H9 (cell line): Measurements from ENCODE around the gene CHD1. TPM values are rescaled to one million over a fixed set of nuclear protein-coding genes. Genes with fewer than 3 reads are reported as not detected.

Experiments used
- DNase-seq: peaks from one replicate; pipeline ENCODE4 v3.0.0-alpha.2; 2017
- H2AFZ ChIP-seq: one replicate; pipeline ENCODE4 v1.6.1; 2013; ENCODE audit warnings: mild to moderate bottlenecking, low read length, control low read depth, moderate library complexity
- H2AK5ac ChIP-seq: 2 replicates; pipeline ENCODE4 v1.6.1; 2013; ENCODE audit warnings: low read length, control low read depth, mixed read lengths; ENCODE audit not compliant: insufficient read length
- H2BK120ac ChIP-seq: one replicate; pipeline ENCODE4 v1.6.1; 2013; ENCODE audit warnings: low read depth, mild to moderate bottlenecking, low read length, control low read depth, inconsistent platforms; ENCODE audit not compliant: poor library complexity, severe bottlenecking
- H2BK12ac ChIP-seq: 2 replicates; pipeline ENCODE4 v1.6.1; 2013; ENCODE audit warnings: low read length, control low read depth, mixed read lengths, low read depth; ENCODE audit not compliant: insufficient read length
- H2BK15ac ChIP-seq: 2 replicates; pipeline ENCODE4 v1.6.1; 2013; ENCODE audit warnings: low read depth, low read length, control low read depth
- H2BK20ac ChIP-seq: one replicate; pipeline ENCODE4 v1.6.1; 2013; ENCODE audit warnings: low read depth, mild to moderate bottlenecking, low read length, control low read depth, inconsistent platforms; ENCODE audit not compliant: poor library complexity, severe bottlenecking
- H2BK5ac ChIP-seq: 2 replicates; pipeline ENCODE4 v1.6.1; 2013; ENCODE audit warnings: low read length, control low read depth, mixed read lengths; ENCODE audit not compliant: insufficient read length
- H3K14ac ChIP-seq: 2 replicates; pipeline ENCODE4 v1.6.1; 2013; ENCODE audit warnings: low read length, control low read depth; ENCODE audit not compliant: insufficient read depth
- H3K18ac ChIP-seq: 2 replicates; pipeline ENCODE4 v1.6.1; 2013; ENCODE audit warnings: low read depth, mild to moderate bottlenecking, mixed read lengths, low read length, control low read depth; ENCODE audit not compliant: insufficient read length
- H3K23ac ChIP-seq: 2 replicates; pipeline ENCODE4 v1.6.1; 2013; ENCODE audit warnings: low read length, control low read depth, mixed read lengths, low read depth; ENCODE audit not compliant: insufficient read length
- H3K23me2 ChIP-seq: 2 replicates; pipeline ENCODE4 v1.6.1; 2013; ENCODE audit warnings: low read depth, mild to moderate bottlenecking, mixed read lengths, low read length, control low read depth; ENCODE audit not compliant: insufficient read length, poor library complexity, severe bottlenecking
- H3K27ac ChIP-seq: 2 replicates; pipeline ENCODE4 v1.5.1; 2013; ENCODE audit warnings: low read length, control low read depth, mixed read lengths, low read depth; ENCODE audit not compliant: insufficient read length
- H3K27me3 ChIP-seq: 2 replicates; pipeline ENCODE4 v1.6.1; 2013; ENCODE audit warnings: low read length, control low read depth, inconsistent platforms; ENCODE audit not compliant: insufficient read depth
- H3K4ac ChIP-seq: 2 replicates; pipeline ENCODE4 v1.6.1; 2013; ENCODE audit warnings: low read depth, mild to moderate bottlenecking, control low read depth, inconsistent platforms, low read length, moderate library complexity
- H3K4me1 ChIP-seq: 2 replicates; pipeline ENCODE4 v1.6.1; 2013; ENCODE audit warnings: low read length, control low read depth, inconsistent platforms; ENCODE audit not compliant: insufficient read depth
- H3K4me2 ChIP-seq: 2 replicates; pipeline ENCODE4 v1.6.1; 2013; ENCODE audit warnings: low read length, control low read depth, mixed read lengths; ENCODE audit not compliant: insufficient read length, insufficient read depth
- H3K56ac ChIP-seq: 2 replicates; pipeline ENCODE4 v1.6.1; 2013; ENCODE audit warnings: low read depth, mild to moderate bottlenecking, mixed read lengths, low read length, control low read depth; ENCODE audit not compliant: insufficient read length
- H3K79me1 ChIP-seq: 2 replicates; pipeline ENCODE4 v1.6.1; 2013; ENCODE audit warnings: low read depth, mild to moderate bottlenecking, moderate library complexity, low read length, control low read depth, inconsistent platforms; ENCODE audit not compliant: insufficient read depth, poor library complexity, severe bottlenecking
- H3K79me2 ChIP-seq: 2 replicates; pipeline ENCODE4 v1.6.1; 2013; ENCODE audit warnings: low read length, control low read depth, inconsistent platforms; ENCODE audit not compliant: insufficient read depth
- H3K9ac ChIP-seq: 2 replicates; pipeline ENCODE4 v1.6.1; 2013; ENCODE audit warnings: low read length, control low read depth, mixed read lengths; ENCODE audit not compliant: insufficient read length; ENCODE audit errors: extremely low read depth
- H3K9me3 ChIP-seq: one replicate; pipeline ENCODE4 v1.6.1; 2013; ENCODE audit warnings: low read depth, low read length, inconsistent platforms; ENCODE audit not compliant: control insufficient read depth
- H3T11ph ChIP-seq: one replicate; pipeline ENCODE4 v1.6.1; 2013; ENCODE audit warnings: mild to moderate bottlenecking, low read length, control low read depth, inconsistent platforms
- H4K20me1 ChIP-seq: one replicate; pipeline ENCODE4 v1.6.1; 2013; ENCODE audit not compliant: control insufficient read depth, insufficient read length, insufficient read depth
- H4K5ac ChIP-seq: 2 replicates; pipeline ENCODE4 v1.6.1; 2013; ENCODE audit warnings: low read depth, mild to moderate bottlenecking, mixed read lengths, low read length, control low read depth; ENCODE audit not compliant: insufficient read length
- H4K8ac ChIP-seq: replicated peaks from 2 replicates; pipeline ENCODE4 v1.6.1; 2013; ENCODE audit warnings: low read length, control low read depth, mixed read lengths, low read depth; ENCODE audit not compliant: insufficient read length
- H4K91ac ChIP-seq: 2 replicates; pipeline ENCODE4 v1.6.1; 2013; ENCODE audit warnings: low read depth, mild to moderate bottlenecking, moderate library complexity, mixed read lengths, low read length, control low read depth; ENCODE audit not compliant: insufficient read length
- H3K27ac Mint-ChIP-seq, 3 experiments: 2 replicates in 2 of 3; 3 replicates in 1 of 3; pipeline ENCODE4 v1.8.0; 2020 to 2021; ENCODE audit warnings: mixed read lengths in 3 of 3, mild to moderate bottlenecking in 1 of 3, moderate library complexity in 1 of 3
- H3K27me3 Mint-ChIP-seq: 2 replicates; pipeline ENCODE4 v1.8.0; 2021; ENCODE audit warnings: low read depth, mild to moderate bottlenecking, moderate library complexity, mixed read lengths
- H3K36me3 Mint-ChIP-seq, 3 experiments: 2 replicates in 2 of 3; 3 replicates in 1 of 3; pipeline ENCODE4 v1.8.0; 2020 to 2021; ENCODE audit warnings: low read depth in 3 of 3, mixed read lengths in 3 of 3; ENCODE audit not compliant: insufficient read depth in 1 of 3
- H3K4me1 Mint-ChIP-seq, 2 experiments: 2 replicates each; pipeline ENCODE4 v1.8.0; 2020; ENCODE audit warnings: mixed read lengths in 2 of 2
- H3K4me3 Mint-ChIP-seq, 2 experiments: 2 replicates in 1 of 2; 3 replicates in 1 of 2; pipeline ENCODE4 v1.8.0; 2020 to 2021; ENCODE audit warnings: mild to moderate bottlenecking in 2 of 2, mixed read lengths in 2 of 2, moderate library complexity in 1 of 2
- H3K9me3 Mint-ChIP-seq, 2 experiments: 2 replicates in 1 of 2; 3 replicates in 1 of 2; pipeline ENCODE4 v1.8.0; 2020; ENCODE audit warnings: mild to moderate bottlenecking in 2 of 2, mixed read lengths in 2 of 2, moderate library complexity in 1 of 2
- total RNA-seq: library from RNA; stranded (reverse); gene quantifications from 2 replicates; pipeline ENCODE4 v1.2.1, GENCODE V29; 2021
- TF ChIP-seq, protein P1 (sequence below): fragments of 200-600 bp; sonication (generic); conservative IDR thresholded peaks from 3 replicates; pipeline ENCODE4 v1.8.0; 2021; ENCODE audit warnings: antibody characterized with exemption, mild to moderate bottlenecking

CHD1 gene
- total RNA-seq, 1 experiment from 2014 or later, result 62.7 TPM

DNA sequence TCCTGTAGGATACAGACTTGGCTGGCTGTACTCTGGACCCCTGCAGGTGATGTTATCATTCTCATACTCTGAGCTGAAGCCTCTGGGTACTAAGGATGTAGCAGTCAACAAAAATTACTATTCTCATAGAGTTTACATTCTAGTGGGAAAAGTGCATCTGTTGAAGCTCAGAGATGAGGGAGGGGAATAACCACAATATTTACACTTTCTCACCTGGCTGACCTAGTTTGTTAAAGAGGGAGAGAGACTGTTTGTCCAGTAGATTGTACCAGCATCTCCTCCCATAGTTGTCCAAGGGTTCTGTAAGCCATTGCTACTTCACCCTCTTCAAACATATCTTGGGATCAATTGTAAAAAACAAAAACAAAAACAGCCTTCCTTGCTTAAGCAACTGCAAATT, 33.8 kb upstream of the CHD1 start:
- Histone ChIP-seq H3K79me2 (no peaks in the 10 kb centered on the region), H3K4me1 (peaks cover 6% of the 10 kb centered on the region; the same call in 1 of the 2 replicates), H3K79me1 (no peaks in the 10 kb centered on the region), H4K20me1 (no peaks in the 10 kb centered on the region), H2BK5ac (no peak overlapping the region), H3K18ac (no peak overlapping the region), H4K91ac (no peak overlapping the region), H3K4me2 (no peak overlapping the region), H3K9me3 (no peaks in the 10 kb centered on the region), H4K8ac (no peak overlapping the region), H2AK5ac (no peak overlapping the region), H4K5ac (no peak overlapping the region), H2BK12ac (no peak overlapping the region), H3K56ac (no peak overlapping the region), H2BK120ac (no peak overlapping the region), H2BK15ac (no peak overlapping the region), H2BK20ac (no peak overlapping the region), H3K23me2 (no peaks in the 10 kb centered on the region), H3K14ac (no peak overlapping the region), H3K9ac (no peak overlapping the region), H3T11ph (no peak overlapping the region), H3K27ac (no peak overlapping the region), H3K27me3 (no peaks in the 10 kb centered on the region), H2AFZ (no peak overlapping the region), H3K23ac (no peak overlapping the region), H3K4ac (no peak overlapping the region)
- peaks cover 63% of the 10 kb centered on the region for H3K27me3 Mint-ChIP-seq
- peaks cover 3 to 23% (median 6%) of the 10 kb centered on the region in 3 experiments; a peak in 6 of 7 replicates for H3K36me3 Mint-ChIP-seq
- no peak overlapping the region for H3K27ac Mint-ChIP-seq
- no peak overlapping the region for H3K4me3 Mint-ChIP-seq
- no peak for DNase-seq
- TF ChIP-seq, protein P1, sequence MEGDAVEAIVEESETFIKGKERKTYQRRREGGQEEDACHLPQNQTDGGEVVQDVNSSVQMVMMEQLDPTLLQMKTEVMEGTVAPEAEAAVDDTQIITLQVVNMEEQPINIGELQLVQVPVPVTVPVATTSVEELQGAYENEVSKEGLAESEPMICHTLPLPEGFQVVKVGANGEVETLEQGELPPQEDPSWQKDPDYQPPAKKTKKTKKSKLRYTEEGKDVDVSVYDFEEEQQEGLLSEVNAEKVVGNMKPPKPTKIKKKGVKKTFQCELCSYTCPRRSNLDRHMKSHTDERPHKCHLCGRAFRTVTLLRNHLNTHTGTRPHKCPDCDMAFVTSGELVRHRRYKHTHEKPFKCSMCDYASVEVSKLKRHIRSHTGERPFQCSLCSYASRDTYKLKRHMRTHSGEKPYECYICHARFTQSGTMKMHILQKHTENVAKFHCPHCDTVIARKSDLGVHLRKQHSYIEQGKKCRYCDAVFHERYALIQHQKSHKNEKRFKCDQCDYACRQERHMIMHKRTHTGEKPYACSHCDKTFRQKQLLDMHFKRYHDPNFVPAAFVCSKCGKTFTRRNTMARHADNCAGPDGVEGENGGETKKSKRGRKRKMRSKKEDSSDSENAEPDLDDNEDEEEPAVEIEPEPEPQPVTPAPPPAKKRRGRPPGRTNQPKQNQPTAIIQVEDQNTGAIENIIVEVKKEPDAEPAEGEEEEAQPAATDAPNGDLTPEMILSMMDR, result no peak
- peaks cover 22 to 25% of the 10 kb centered on the region in 2 experiments for H3K4me1 Mint-ChIP-seq
- H3K9me3 Mint-ChIP-seq, result peaks cover 12 to 19% of the 10 kb centered on the region in 2 experiments
